HepG2 (cell line): Measurements from ENCODE around the gene SLC38A3. TPM values are rescaled to one million over a fixed set of nuclear protein-coding genes. Genes with fewer than 3 reads are reported as not detected.

Source experiments
- ATAC-seq: fragments of 200-7000 bp; cut with Tn5 transposase; 3 replicates; pipeline ENCODE4 v1.9.1; 2020; ENCODE audit warnings: mild to moderate bottlenecking, moderate library complexity
- BruUV-seq: library from RNA; stranded (reverse); fragments of 400-500 nt; replicated peaks from 2 replicates; lab custom pipeline; 2021; lab: Mats Ljungman, UMichigan
- CTCF ChIA-PET: fragments of 300-600 bp; formaldehyde crosslinking; extraction: SDS; loops from one replicate; lab custom pipeline; 2021; ENCODE audit warnings: low total read pairs, inconsistent platforms, low intra/inter-chr PET ratio; lab: Yijun Ruan, JAX
- POLR2A ChIA-PET: fragments of 350-600 bp; sonication (Branson Sonifier 250); formaldehyde crosslinking; loops from one replicate; lab custom pipeline; 2020; ENCODE audit warnings: antibody characterized with exemption, inconsistent platforms; lab: Yijun Ruan, JAX
- DNase-seq: peaks from one replicate; pipeline ENCODE4 v3.0.0-alpha.2; 2015; ENCODE audit warnings: low spot score
- FAIRE-seq: peaks from 3 replicates; lab custom pipeline; 2011; peaks lifted over from hg19 to GRCh38; lab: Jason Lieb, UNC
- H2AFZ ChIP-seq: one replicate; pipeline ENCODE4 v1.6.1; 2011; ENCODE audit warnings: low read length, inconsistent platforms
- H3K27ac ChIP-seq: fragments of 300-600 bp; 3 replicates; pipeline ENCODE4 v1.8.0; 2011; ENCODE audit warnings: mixed run types, mild to moderate bottlenecking, mixed read lengths, low read length, inconsistent platforms; ENCODE audit not compliant: insufficient read depth; ENCODE audit errors: extremely low read length
- H3K27me3 ChIP-seq, 2 experiments: fragments of 200-600 bp in 1 of 2; 2 replicates in 1 of 2; 3 replicates in 1 of 2; pipeline versions ENCODE4 v1.6.0 to v1.8.0; 2011; ENCODE audit warnings: low read length in 2 of 2, mild to moderate bottlenecking in 2 of 2, moderate library complexity in 2 of 2, inconsistent platforms in 1 of 2; ENCODE audit not compliant: insufficient read depth in 2 of 2, control insufficient read depth in 1 of 2
- H3K36me3 ChIP-seq, 2 experiments: fragments of 200-600 bp in 1 of 2; replicated peaks in 1 of 2; 2 replicates in 1 of 2; 3 replicates in 1 of 2; pipeline versions ENCODE4 v1.5.1 to v1.8.0; 2011; ENCODE audit warnings: low read length in 2 of 2, inconsistent platforms in 1 of 2; ENCODE audit not compliant: insufficient read depth in 2 of 2, control insufficient read depth in 1 of 2
- H3K4me1 ChIP-seq: 2 replicates; pipeline ENCODE4 v1.5.1; 2012; ENCODE audit warnings: low read length, inconsistent platforms; ENCODE audit not compliant: insufficient read depth
- H3K4me2 ChIP-seq: 2 replicates; pipeline ENCODE4 v1.6.0; 2011; ENCODE audit warnings: low read depth, low read length, inconsistent platforms
- H3K4me3 ChIP-seq, 3 experiments: fragments of 200-600 bp in 1 of 3; sonication (generic), shearing (Covaris generic) in 1 of 3; replicated peaks in 1 of 3; 2 replicates each; pipeline ENCODE4 v1.5.1; 2011 to 2016; ENCODE audit warnings: low read length in 3 of 3, inconsistent platforms in 2 of 3, low read depth in 2 of 3, mild to moderate bottlenecking in 2 of 3, control low read depth in 1 of 3, mixed read lengths in 1 of 3; ENCODE audit not compliant: insufficient read depth in 1 of 3
- H3K79me2 ChIP-seq: one replicate; pipeline ENCODE4 v1.6.1; 2011; ENCODE audit warnings: low read length, inconsistent platforms; ENCODE audit not compliant: insufficient read depth
- H3K9ac ChIP-seq: 2 replicates; pipeline ENCODE4 v1.6.0; 2011; ENCODE audit warnings: mild to moderate bottlenecking, low read depth, low read length, inconsistent platforms; ENCODE audit not compliant: insufficient read depth
- H3K9me3 ChIP-seq: 2 replicates; pipeline ENCODE4 v1.5.1; 2012; ENCODE audit warnings: mild to moderate bottlenecking, low read length
- H4K20me1 ChIP-seq: 2 replicates; pipeline ENCODE4 v1.6.0; 2011; ENCODE audit warnings: inconsistent platforms, mild to moderate bottlenecking, low read length, moderate library complexity; ENCODE audit not compliant: insufficient read depth
- BCL3 ChIP-seq: sonication (generic); formaldehyde crosslinking; IDR thresholded peaks from 2 replicates; pipeline ENCODE4 v1.5.1; 2020; ENCODE audit warnings: mild to moderate bottlenecking, missing genetic modification reagents, moderate library complexity
- FOXJ3 ChIP-seq: sonication (generic); formaldehyde crosslinking; IDR thresholded peaks from 2 replicates; pipeline ENCODE4 v1.4.0; 2020; ENCODE audit warnings: missing genetic modification reagents, mild to moderate bottlenecking, borderline replicate concordance
- FOXO1 ChIP-seq: sonication (generic); formaldehyde crosslinking; IDR thresholded peaks from 2 replicates; pipeline ENCODE4 v1.4.0; 2020; ENCODE audit warnings: missing genetic modification reagents
- FOXP1 ChIP-seq, 2 experiments: fragments of 450-650 bp in 1 of 2; IDR thresholded peaks; 2 replicates each; pipeline ENCODE4 v1.6.1; 2017 to 2018; ENCODE audit warnings: antibody characterized with exemption in 1 of 2
- HMG20B ChIP-seq: conservative IDR thresholded peaks from 2 replicates; pipeline ENCODE4 v1.6.1; 2016; ENCODE audit warnings: missing genetic modification reagents, missing compliant biosample characterization
- THAP7 ChIP-seq: sonication (generic); formaldehyde crosslinking; IDR thresholded peaks from 2 replicates; pipeline ENCODE4 v1.8.1; 2023; ENCODE audit warnings: mild to moderate bottlenecking, missing genetic modification reagents
- ZBED4 ChIP-seq: sonication (generic); formaldehyde crosslinking; IDR thresholded peaks from 2 replicates; pipeline ENCODE4 v1.4.0; 2020; ENCODE audit warnings: missing genetic modification reagents, borderline replicate concordance
- ZBTB21 ChIP-seq: sonication (generic); formaldehyde crosslinking; IDR thresholded peaks from 2 replicates; pipeline ENCODE4 v1.4.0; 2020; ENCODE audit warnings: missing genetic modification reagents
- ZBTB34 ChIP-seq: sonication (generic); formaldehyde crosslinking; IDR thresholded peaks from 2 replicates; pipeline ENCODE4 v1.8.0; 2022; ENCODE audit warnings: mild to moderate bottlenecking, missing genetic modification reagents
- ZBTB37 ChIP-seq: sonication (generic); formaldehyde crosslinking; IDR thresholded peaks from 2 replicates; pipeline ENCODE4 v1.4.0; 2020; ENCODE audit warnings: mild to moderate bottlenecking, missing genetic modification reagents
- ZBTB7A ChIP-seq: sonication (generic); formaldehyde crosslinking; IDR thresholded peaks from 2 replicates; pipeline ENCODE4 v1.8.0; 2022; ENCODE audit warnings: mild to moderate bottlenecking, missing genetic modification reagents
- ZNF605 ChIP-seq: sonication (generic); formaldehyde crosslinking; IDR thresholded peaks from 2 replicates; pipeline ENCODE4 v1.8.0; 2022; ENCODE audit warnings: mild to moderate bottlenecking, missing genetic modification reagents
- WGBS: methylation state at CpG from one replicate; pipeline ENCODE4 v1.1.6; 2017; ENCODE audit warnings: low lambda C conversion rate; 5-methylcytosine and 5-hydroxymethylcytosine counted together
- in situ Hi-C: cut with HindIII; loops from 2 replicates; pipeline ENCODE4 v1.10.0; 2017; ENCODE audit warnings: low pct_unique_long_range_greater_than_20kb; ENCODE audit not compliant: extremely low pct_ligation_motif_present
- intact Hi-C: fragments of 100-400 bp; cut with micrococcal nuclease; formaldehyde crosslinking; loops from one replicate; pipeline ENCODE4 v1.10.0; 2022; ENCODE audit not compliant: unreplicated experiment
- polyA plus RNA-seq, 8 experiments: library from polyadenylated mRNA; depleted of rRNA in 3 of 8; stranded (reverse) in 7 of 8; unstranded in 1 of 8; fragments of >200 nt; fragmentation: Illumina TruSeq in 4 of 8; extraction: Trizol in 4 of 8; gene quantifications; 2 replicates each; pipeline versions ENCODE4 v1.2.1 to v1.2.3, GENCODE V29; 2011 to 2016; ENCODE audit warnings: low read depth in 4 of 8, missing spikeins in 1 of 8, mixed read lengths in 1 of 8; ENCODE audit not compliant: insufficient read depth in 1 of 8
- total RNA-seq, 5 experiments: library from RNA; depleted of rRNA; stranded (reverse); fragments of >200 nt; fragmentation: Illumina TruSeq; extraction: Trizol; gene quantifications; 2 replicates each; pipeline ENCODE4 v1.2.3, GENCODE V29; 2016; ENCODE audit warnings: low read depth in 1 of 5

The SLC38A3 gene
- total and polyA plus RNA-seq, 2 of the 13 experiments (the other 11 are each of a cell fraction or from before 2014, with no cell fraction given) = 29.8 to 164 TPM

- Histone ChIP-seq H3K79me2 (peaks cover 5% of the 10 kb centered on the region), H4K20me1 (no peaks in the 10 kb centered on the region), H3K27me3 (no peaks in the 10 kb centered on the region), H3K4me2 (peak overlapping the region; percentile 45), H3K4me3 (no peak overlapping the region), H3K27ac (peak overlapping the region; percentile 66), H3K9ac (peak overlapping the region; percentile 4; the same call in 1 of the 2 replicates), H2AFZ (no peak overlapping the region), H3K36me3 (no peaks in the 10 kb centered on the region), H3K4me1 (peaks cover 99% of the 10 kb centered on the region), H3K9me3 (no peaks in the 10 kb centered on the region)
- DNase-seq (no peak), FAIRE-seq (peak; percentile 67), ATAC-seq (peak; percentile 5; the same call in 1 of the 3 replicates)
- ChIA-PET CTCF (no interaction called here), POLR2A (interaction anchor here (0.8 to 2.8 kb wide), 10 partner anchors 10 to 97 kb away, joined by 3 to 23 read pairs (median 4); no protein-coding TSS in a partner anchor)
- WGBS = 64% methylated on average over 6 of the region's 7 CpGs
- in situ Hi-C loops (no loop called here), intact Hi-C loops (no loop called here)
- BruUV-seq = no TSS peak
- TF ChIP-seq FOXO1 (CRISPR knock-in tag) (no peak), HMG20B (no peak), FOXJ3 (CRISPR knock-in tag) (no peak), BCL3 (CRISPR knock-in tag) (0 out of 2 replicates have a peak, but pooled peaks have one; percentile 2), THAP7 (CRISPR knock-in tag) (no peak), ZBED4 (CRISPR knock-in tag) (0 out of 2 replicates have a peak, but pooled peaks have one; percentile 5), ZBTB7A (CRISPR knock-in tag) (0 out of 2 replicates have a peak, but pooled peaks have one; percentile 3), ZBTB37 (CRISPR knock-in tag) (0 out of 2 replicates have a peak, but pooled peaks have one; percentile 17), ZBTB34 (CRISPR knock-in tag) (0 out of 2 replicates have a peak, but pooled peaks have one; percentile 57), FOXP1 (IDR thresholded peaks at IDR 0.05) (no peak), FOXP1 (CRISPR knock-in tag; IDR thresholded peaks at IDR 0.05) (no peak), ZNF605 (CRISPR knock-in tag) (peak; percentile 68; the same call in 1 of the 2 replicates), ZBTB21 (CRISPR knock-in tag) (no peak)
These were observed 37.2 kb upstream of the SLC38A3 start for GRCh38 chr3:50167841-50168209.
